SK-N-DZ (cell line): Measurements from ENCODE around the gene NEBL.
A peak's percentile ranks its signal among the peaks of the same experiment; 100 is the strongest.

ENCODE experiments used
- DNase-seq: peaks from one replicate; pipeline ENCODE4 v3.0.0-alpha.2; 2015; ENCODE audit warnings: low spot score

The NEBL gene

DNA sequence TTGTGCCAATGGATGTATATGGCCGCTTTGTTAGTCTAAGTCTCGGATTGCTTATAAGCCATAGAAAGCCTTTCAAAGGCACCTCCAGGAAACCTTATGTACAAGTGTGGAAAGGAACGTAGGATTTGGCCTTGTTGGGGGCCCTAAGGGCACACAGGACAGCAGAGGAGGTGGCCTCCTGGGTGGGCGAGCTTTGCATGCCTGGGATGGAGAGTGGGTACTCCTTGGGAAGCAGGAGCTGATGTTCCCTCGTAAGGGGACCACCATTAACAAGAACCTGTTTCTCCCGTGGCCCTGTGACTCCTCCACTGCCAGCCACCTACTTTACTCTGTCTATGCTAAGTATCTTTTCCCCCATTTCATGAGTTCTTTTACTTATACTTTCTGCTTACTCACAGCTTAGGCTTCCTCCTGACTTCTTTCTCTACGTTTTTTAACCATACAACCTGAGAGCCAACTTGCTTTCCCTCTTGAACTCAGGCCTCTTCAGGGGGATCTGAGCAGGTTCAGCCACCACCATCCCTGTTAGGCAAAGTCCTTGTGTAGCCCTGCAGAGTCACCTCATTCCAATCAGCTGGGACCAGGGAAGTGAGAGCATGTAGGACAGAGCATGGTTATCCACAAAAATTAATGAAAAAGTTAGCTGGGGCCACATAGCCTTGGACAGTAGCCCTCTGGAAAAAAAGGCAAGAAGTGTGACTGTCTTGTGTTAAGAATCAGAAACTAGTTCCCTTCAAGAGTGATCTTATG is 118.9 kb downstream of the NEBL start:
- DNase-seq, result no peak

DNA sequence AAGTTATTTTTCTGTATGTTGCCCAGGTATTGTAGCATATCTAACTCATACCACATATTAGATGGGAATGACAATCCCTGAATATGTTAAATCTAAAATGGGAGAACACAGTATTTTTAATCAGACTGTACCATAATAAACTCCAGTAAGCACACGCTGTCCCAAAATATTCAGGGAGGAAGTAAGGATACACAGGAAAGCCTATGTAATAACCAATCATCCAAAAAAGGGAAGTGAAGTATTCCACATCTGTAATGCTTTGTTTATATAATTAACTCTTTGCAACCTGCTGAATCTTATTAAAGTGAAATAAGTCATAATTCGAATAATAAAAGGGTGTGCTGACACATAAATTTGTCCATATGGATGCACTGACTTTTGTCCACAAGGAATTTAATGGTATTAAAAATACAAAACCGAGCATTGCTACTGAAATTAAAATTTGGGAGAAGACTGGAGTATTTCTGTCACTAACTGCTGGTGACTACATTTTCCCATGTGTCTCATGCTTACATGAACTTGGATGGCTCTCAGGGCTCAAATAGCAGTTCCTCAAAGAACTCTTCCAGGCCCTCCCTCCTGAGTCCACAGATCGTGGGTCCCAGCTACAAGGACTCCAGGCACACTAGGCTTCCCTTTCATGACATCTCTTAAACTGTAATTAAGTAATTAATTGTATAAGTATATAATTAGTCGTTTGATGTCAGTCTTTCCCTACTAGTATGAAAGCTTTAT is 120.6 kb downstream of the NEBL start:
- no peak for DNase-seq

DNA sequence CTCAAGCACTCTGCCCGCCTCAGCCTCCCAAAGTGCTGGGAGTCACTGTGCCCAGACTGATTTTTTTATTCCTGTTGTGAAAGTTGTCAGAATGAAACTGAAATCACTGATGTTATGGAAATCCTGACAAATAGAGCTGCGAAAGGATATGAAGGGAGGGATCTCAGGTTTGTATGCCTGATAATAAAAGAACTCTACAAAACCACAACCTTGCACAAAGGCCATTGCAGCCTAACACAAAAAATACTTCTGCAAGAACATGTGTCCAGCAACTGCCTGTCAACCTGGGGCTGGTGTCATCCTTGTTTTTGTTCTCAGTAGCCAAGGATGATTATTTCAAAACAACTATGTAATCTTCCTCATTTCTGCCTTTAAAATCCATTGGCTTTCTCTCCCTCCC is 126.1 kb downstream of the NEBL start:
- DNase-seq, result no peak

DNA sequence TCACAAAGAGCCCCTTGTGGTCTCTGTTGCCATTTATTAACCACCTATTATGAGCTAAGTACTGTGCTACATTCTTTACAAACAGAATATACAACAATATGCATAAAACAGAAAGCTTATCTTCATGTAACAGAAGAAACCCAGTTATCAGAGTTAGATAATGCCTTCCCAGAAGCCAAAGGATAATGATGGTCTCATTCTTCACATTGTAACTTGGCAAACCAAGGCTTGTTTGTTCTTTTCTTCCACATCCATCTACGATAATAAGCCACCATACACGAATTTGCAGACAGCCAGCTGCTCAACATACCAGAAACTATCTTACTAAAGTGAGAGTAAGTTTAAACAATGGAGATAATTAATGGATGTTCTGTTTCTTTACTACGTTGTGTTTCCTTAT is 127.6 kb downstream of the NEBL start:
- no peak for DNase-seq

DNA sequence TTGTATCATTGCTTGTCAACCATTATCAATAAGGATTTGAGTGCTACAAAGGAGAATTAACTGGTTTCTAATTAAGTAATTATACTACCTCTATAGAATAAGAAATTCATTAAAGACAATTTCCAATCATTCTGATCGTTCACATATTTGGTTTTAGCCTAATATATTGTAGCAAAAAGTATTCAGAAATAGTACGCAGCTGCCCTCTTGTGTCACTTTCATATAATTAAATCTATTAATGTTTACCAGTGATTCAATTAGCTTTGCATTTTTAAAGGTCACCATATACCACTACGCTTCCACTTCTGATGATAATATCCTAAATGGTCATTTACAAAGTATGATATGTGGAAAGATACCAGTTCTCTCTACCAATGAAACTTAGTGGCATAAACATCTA is 128.3 kb downstream of the NEBL start:
- no peak for DNase-seq

DNA sequence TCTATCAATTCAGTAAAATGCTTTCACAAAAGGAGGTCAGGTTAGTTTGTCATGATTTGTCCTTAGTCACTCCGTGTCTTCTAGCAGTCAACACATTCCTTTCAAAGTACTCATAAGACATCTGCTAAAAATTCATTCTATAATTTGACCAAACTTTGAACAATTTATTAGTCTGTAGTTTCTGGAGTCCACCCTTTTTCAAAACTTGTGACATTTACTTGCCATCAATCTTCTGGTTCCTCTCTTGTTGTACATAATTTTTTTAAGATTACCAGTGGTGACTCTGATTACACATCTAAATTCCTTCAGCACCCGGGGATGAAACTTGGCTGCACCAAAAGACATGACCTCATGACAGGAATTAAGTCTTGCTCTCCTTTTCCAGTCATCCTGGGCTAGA is 130.1 kb downstream of the NEBL start:
- no peak for DNase-seq

DNA sequence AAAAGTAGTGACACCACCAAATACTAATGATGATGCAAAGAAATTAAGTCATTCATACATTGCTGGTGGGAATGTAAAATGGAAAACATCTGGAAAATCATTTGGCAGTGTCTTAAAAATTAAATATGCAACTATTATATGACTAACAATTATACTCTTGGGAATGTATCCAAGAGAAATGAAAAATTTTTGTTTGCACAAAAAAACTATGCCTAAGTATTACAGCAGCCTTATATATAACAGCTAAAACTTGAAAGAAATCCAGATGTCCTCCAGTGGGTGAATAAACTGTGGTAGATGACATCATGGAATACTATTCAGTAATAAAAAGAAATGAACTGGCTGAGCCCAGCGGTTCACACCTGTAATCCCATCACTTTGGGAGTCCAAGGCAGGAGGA is 132.0 kb downstream of the NEBL start:
- no peak for DNase-seq

DNA sequence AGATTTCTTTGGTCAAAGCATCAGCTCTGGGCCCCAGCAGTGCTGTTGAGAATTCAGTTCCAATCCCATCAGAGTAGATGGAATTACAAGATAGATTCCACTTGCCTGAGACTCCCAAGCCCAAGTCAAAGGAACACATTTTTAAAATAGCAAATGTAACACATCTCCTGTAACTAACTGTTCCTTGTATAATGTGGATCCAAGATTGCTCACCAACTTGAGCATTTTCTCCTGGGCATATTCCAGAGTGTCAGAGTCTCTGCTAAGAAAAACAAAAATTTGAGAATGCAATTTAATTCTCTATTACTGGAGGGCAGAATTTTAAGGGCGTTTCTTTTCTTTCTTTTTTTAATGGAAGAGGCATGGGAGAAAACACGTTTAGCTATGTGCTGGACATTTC is 136.7 kb downstream of the NEBL start:
- DNase-seq, result no peak

DNA sequence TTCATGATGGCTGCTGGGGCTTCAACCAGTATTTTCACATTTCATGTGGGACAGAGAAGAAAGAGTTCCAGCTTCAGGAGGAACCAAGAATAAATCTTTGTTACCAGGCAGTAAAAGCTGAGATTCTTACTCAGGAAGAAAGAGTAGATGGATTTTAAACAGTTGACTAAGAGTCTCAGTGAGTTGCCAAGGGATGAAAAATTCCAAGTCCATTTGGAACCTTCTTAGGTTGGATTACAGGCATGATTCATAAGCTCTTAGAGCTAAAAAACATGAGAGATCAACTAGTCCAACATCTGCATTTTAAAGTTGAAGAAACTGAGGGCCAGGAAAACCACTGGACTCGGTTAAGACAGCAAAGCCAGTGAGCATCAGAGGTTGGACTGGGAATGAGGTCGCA is 148.6 kb downstream of the NEBL start:
- DNase-seq, result no peak

DNA sequence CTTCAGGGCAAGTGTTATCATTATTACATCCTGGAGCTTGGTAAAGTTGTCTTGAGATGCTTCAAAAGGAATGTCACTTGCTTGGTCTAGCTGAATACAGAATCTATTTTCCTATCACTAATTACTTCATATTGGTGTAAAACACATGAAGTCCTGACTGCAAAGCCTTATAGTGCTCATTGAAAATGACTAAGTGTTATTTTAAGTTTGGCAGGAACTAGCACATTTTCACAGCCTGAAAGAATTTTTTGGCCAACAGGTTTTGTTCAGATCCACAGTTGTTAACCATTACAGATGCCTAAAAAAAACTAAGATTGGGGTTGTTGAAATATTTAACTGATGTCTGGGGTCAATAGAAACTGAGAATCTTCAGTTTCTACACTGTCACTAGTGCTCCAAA is 149.3 kb downstream of the NEBL start:
- DNase-seq, result no peak

DNA sequence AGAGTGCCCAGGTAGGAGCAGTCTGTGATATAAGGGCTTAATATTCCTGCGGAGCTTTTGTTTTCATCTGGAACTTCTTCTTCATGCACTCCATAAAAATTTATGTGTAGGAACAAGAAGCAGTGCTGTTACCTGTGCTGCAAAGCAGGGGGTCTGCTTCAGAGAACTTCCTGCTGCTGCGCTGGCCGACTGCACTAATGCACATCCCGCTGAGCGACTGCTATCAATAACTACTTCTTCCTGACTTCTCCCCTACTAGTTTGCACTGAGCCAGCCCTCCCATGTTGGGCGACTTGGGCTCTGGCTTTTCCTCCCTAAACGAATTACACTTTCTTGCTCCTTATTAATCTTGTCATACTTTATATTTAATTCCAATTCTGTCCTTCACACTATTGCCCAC is 150.3 kb downstream of the NEBL start:
- no peak for DNase-seq

DNA sequence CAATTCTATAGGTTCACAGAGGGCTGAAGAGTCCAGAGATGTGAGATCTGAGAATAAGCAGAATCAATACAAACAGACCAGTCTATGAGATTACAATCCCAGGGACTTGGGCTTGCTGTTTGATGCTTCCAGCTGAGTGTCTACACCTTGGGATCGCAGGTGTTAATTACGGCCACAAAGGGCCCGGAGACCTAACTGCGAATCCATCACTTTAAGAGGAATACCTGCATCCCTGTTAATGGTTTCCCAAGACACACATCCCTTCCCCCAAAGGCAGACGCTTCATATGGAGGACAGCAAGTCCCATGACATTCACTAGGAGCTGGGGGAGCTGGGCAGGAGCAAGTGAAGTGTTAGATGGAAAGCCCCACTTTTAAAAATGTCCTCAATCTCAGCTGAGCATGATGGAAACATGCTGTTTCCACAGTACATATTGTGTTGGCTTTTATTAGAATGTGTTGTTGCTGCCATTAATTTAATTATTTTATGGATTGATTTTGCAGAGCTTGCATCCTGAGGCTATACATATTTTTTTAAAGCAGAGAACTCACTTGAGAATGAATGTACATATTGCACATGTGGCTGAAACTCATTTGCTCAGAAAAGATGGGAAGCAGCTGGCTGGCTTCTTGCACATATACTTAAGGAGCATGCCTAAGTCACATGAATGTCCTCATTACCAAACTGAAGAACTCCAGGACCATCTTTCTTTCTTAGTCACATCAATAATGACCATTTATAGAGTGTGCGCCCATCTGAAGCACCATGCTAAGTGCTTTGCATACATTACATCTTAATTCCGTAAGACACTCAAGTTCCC is 151.3 kb downstream of the NEBL start:
- DNase-seq, result no peak

DNA sequence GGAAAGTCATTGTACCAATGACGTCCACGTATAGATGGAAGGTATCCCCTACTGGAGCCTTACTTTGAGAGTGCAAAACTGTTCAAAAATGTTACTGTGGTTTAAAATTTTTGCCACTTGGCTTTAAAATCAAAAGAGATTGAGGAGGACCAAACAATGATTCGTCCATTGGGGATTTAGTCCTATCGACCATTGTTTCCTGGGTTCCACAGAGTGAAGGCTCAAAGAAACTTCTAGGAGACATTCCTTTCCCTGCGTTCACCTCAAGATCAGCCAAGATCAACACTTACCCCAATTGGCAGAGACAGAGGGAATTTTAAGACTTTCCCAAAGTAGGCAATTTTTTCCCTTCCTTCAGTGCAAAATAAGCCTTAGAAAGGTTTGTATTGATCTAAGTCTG is 152.3 kb downstream of the NEBL start:
- DNase-seq, result no peak

DNA sequence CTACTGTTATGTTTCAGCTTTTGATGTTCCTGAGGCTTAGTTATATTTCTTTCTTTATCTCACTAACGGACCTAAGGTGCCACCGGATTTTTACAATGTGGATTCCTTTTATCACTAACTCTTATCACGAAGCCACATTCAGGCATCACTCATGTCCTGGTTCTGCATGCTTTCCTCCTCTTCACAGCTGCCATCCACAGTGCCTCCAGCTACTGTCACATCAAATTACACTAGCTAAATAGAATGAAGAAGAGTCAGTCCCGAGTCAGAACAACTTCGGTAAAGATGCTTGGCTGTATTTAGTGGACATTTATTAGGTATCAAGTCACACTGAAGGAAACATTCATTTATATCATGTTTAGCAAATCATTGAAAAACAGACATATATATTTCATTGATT is 153.2 kb downstream of the NEBL start:
- DNase-seq, result no peak

DNA sequence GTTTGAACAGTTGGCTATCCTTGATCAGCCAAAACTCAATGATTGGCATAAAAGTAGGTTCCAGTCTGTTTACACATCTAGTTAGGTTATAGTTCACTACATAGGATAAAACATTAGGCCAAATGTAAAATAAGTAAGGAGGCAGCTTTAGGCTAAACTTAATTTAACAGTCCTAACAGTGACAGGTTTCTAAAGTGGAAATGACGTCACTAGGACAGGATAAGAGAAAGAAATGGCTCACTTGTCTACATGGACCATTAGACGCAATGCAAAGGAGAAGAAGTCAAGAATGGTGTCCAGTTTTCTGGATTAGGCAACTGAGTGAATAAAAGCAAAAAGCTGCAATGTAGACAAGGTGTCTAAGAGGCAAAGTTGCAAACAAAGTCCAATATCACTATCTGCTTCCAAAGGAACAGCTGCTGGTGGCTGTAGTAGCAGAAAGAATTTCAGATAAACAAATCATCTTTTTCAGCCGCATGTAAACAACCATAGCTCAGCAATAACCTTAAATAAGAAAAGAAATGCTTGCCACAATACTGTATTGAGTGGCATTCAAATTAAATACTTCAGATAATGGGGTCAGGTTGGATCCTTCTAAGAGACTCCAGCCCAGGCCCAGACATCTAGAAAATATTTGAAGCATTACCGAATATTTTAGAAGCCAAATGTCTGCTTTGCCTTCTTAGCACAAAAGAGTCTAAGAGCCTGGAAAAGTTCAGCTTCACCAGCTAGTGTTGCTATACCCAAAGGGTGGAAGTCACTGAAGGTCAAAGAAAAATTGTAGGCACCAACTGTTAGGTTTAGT is 154.2 kb downstream of the NEBL start:
- DNase-seq, result no peak

DNA sequence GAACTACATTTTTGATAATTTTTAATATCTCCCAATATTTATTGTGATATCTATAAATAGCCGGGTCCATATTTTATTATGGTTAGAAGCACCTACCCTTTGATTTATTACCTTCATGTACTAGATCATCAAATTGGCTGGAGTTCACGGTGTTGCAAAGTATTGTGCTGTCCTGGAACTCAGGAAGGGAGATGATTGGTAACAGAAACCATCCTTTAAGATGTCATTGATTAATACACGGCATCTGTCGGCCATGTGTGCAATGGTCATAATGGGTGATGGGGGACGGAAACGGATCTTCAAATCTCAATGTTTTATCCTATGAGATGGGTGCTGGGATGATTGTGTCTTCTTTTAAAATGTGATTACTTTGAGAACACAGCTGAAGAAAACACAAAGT is 157.0 kb downstream of the NEBL start:
- DNase-seq, result peak; percentile 1

DNA sequence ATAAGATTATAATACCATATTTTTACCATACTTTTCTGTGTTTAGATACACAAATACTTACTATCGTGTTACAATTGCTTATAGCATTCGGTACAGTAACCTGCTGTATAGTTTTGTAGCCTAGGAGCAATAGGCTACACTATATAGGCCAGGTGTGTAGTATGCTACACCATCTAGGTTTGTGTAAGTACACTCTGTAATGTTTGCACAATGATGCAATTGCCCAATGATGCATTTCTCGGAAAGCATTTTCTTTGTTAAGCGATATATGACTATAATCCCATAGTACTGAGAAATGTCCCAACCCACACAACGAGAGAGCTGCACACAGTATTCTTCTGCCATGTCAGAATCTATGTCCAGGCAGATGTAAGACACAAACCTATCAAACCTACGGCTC is 160.0 kb downstream of the NEBL start:
- no peak for DNase-seq
